ENCODE measurements around the gene ITPRID2. TPM values are rescaled to one million over a fixed set of nuclear protein-coding genes. Genes with fewer than 3 reads are reported as not detected.

ITPRID2 gene
- total RNA-seq, result 100 to 1,000 TPM in 1 of 8 experiments, 10 to 100 TPM in 7; 27.2 to 113 (median 35.9) TPM

- ATAC-seq (replicated peaks in 6 of 8), result peak; percentile 87 to 93 (median 91)
- 0 to 39% (median 13%) methylated on average over 2 to 9 of the region's 58 CpGs; no CpG with 5 or more reads in 1 of the 10 experiments for WGBS, 10 experiments
- Histone ChIP-seq H3K4me3 (peak within 1 kb of the TSS; percentile 67 to 88 (median 78)), H3K27ac (peak within 1 kb of the TSS; percentile 77 to 86), H3K4me1 (replicated peaks in 1 of 2) (peaks cover 0 to 13% of the 10 kb centered on the region in 2 donors)
- in situ Hi-C loops (cut with MboI; ENCODE audit: low pct_unique_long_range_greater_than_20kb in 2 of 9, low sequenced_read_pairs in 9 of 9, unreplicated experiment in 9 of 9), result loop anchor here in 2 of 9 experiments (10.0 to 25.0 kb wide), 2 partner anchors 129 to 137 kb away; no protein-coding TSS in a partner anchor
These were observed at the start of gene ITPRID2 for GRCh38 chr2:181891258-181891965. ITPRID2 (plus strand) TSS chr2:181891730; CDS start chr2:181892067, 337 bp downstream.

- WGBS, 10 experiments, result 81 to 100% (median 100%) methylated on average over 1 of the region's 1 CpG
- Histone ChIP-seq H3K4me3 (no peak overlapping the region), H3K4me1 (replicated peaks in 1 of 2) (no peaks in the 10 kb centered on the region), H3K27ac (no peak overlapping the region)
- peak in 1 of 8 experiments; percentile 21 for ATAC-seq (replicated peaks in 6 of 8)
- in situ Hi-C loops (cut with MboI; ENCODE audit: low pct_unique_long_range_greater_than_20kb in 2 of 9, low sequenced_read_pairs in 9 of 9, unreplicated experiment in 9 of 9), result no loop called here
These were observed 46.8 kb upstream of the ITPRID2 start for GRCh38 chr2:181844551-181845290.

GRCh38 chr2:181846399-181847197, 44.9 kb upstream of the ITPRID2 start:
- H3K4me1 ChIP-seq (replicated peaks in 1 of 2), result no peaks in the 10 kb centered on the region
- H3K4me3 ChIP-seq, result no peak overlapping the region
- no peak overlapping the region for H3K27ac ChIP-seq
- 62 to 100% (median 74%) methylated on average over 2 to 4 of the region's 4 CpGs for WGBS, 10 experiments
- no peak for ATAC-seq (replicated peaks in 6 of 8)
- in situ Hi-C loops (cut with MboI; ENCODE audit: low pct_unique_long_range_greater_than_20kb in 2 of 9, low sequenced_read_pairs in 9 of 9, unreplicated experiment in 9 of 9), result no loop called here

GRCh38 chr2:181847198-181847556, 44.4 kb upstream of the ITPRID2 start:
- no peak for ATAC-seq (replicated peaks in 6 of 8)
- in situ Hi-C loops (cut with MboI; ENCODE audit: low pct_unique_long_range_greater_than_20kb in 2 of 9, low sequenced_read_pairs in 9 of 9, unreplicated experiment in 9 of 9), result no loop called here

GRCh38 chr2:181847702-181848101, 43.8 kb upstream of the ITPRID2 start:
- in situ Hi-C loops (cut with MboI; ENCODE audit: low pct_unique_long_range_greater_than_20kb in 2 of 9, low sequenced_read_pairs in 9 of 9, unreplicated experiment in 9 of 9), result no loop called here
- H3K4me3 ChIP-seq, result no peak overlapping the region
- no peak overlapping the region for H3K27ac ChIP-seq

More at GRCh38 chr2:181847198-181847556, 44.4 kb upstream of the ITPRID2 start:
- Histone ChIP-seq H3K27ac (no peak overlapping the region), H3K4me1 (replicated peaks in 1 of 2) (no peaks in the 10 kb centered on the region), H3K4me3 (no peak overlapping the region)

GRCh38 chr2:181848261-181848886, 43.2 kb upstream of the ITPRID2 start:
- Histone ChIP-seq H3K4me3 (no peak overlapping the region), H3K4me1 (replicated peaks in 1 of 2) (no peaks in the 10 kb centered on the region), H3K27ac (no peak overlapping the region)
- ATAC-seq (replicated peaks in 6 of 8), result no peak
- WGBS, 10 experiments, result 42 to 78% (median 57%) methylated on average over 2 to 3 of the region's 3 CpGs; no CpG with 5 or more reads in 1 of the 10 experiments
- in situ Hi-C loops (cut with MboI; ENCODE audit: low pct_unique_long_range_greater_than_20kb in 2 of 9, low sequenced_read_pairs in 9 of 9, unreplicated experiment in 9 of 9), result no loop called here

More at GRCh38 chr2:181847702-181848101, 43.8 kb upstream of the ITPRID2 start:
- 15 to 72% (median 44%) methylated on average over 1 to 2 of the region's 2 CpGs; no CpG with 5 or more reads in 3 of the 10 experiments for WGBS, 10 experiments
- no peaks in the 10 kb centered on the region for H3K4me1 ChIP-seq (replicated peaks in 1 of 2)
- ATAC-seq (replicated peaks in 6 of 8), result no peak

- Histone ChIP-seq H3K27ac (no peak overlapping the region), H3K4me3 (no peak overlapping the region), H3K4me1 (replicated peaks in 1 of 2) (no peaks in the 10 kb centered on the region)
- WGBS, 10 experiments, result 80 to 100% (median 93%) methylated on average over 1 of the region's 1 CpG; no CpG with 5 or more reads in 6 of the 10 experiments
- ATAC-seq (replicated peaks in 6 of 8), result no peak
- in situ Hi-C loops (cut with MboI; ENCODE audit: low pct_unique_long_range_greater_than_20kb in 2 of 9, low sequenced_read_pairs in 9 of 9, unreplicated experiment in 9 of 9), result no loop called here
These were observed 41.9 kb upstream of the ITPRID2 start for GRCh38 chr2:181849601-181850000.

- no peak for ATAC-seq (replicated peaks in 6 of 8)
- Histone ChIP-seq H3K4me3 (no peak overlapping the region), H3K27ac (no peak overlapping the region), H3K4me1 (replicated peaks in 1 of 2) (no peaks in the 10 kb centered on the region)
- in situ Hi-C loops (cut with MboI; ENCODE audit: low pct_unique_long_range_greater_than_20kb in 2 of 9, low sequenced_read_pairs in 9 of 9, unreplicated experiment in 9 of 9), result no loop called here
These were observed 40.5 kb upstream of the ITPRID2 start for GRCh38 chr2:181850936-181851560.

- H3K4me3 ChIP-seq, result no peak overlapping the region
- in situ Hi-C loops (cut with MboI; ENCODE audit: low pct_unique_long_range_greater_than_20kb in 2 of 9, low sequenced_read_pairs in 9 of 9, unreplicated experiment in 9 of 9), result no loop called here
- no peaks in the 10 kb centered on the region for H3K4me1 ChIP-seq (replicated peaks in 1 of 2)
- ATAC-seq (replicated peaks in 6 of 8), result peak in 1 of 8 experiments; percentile 19
- no peak overlapping the region for H3K27ac ChIP-seq
These were observed 39.8 kb upstream of the ITPRID2 start for GRCh38 chr2:181851726-181852125.

- Histone ChIP-seq H3K4me1 (replicated peaks in 1 of 2) (no peaks in the 10 kb centered on the region), H3K27ac (no peak overlapping the region), H3K4me3 (no peak overlapping the region)
- ATAC-seq (replicated peaks in 6 of 8), result no peak
- in situ Hi-C loops (cut with MboI; ENCODE audit: low pct_unique_long_range_greater_than_20kb in 2 of 9, low sequenced_read_pairs in 9 of 9, unreplicated experiment in 9 of 9), result no loop called here
These were observed 37.8 kb upstream of the ITPRID2 start for GRCh38 chr2:181853696-181854095.

- in situ Hi-C loops (cut with MboI; ENCODE audit: low pct_unique_long_range_greater_than_20kb in 2 of 9, low sequenced_read_pairs in 9 of 9, unreplicated experiment in 9 of 9), result no loop called here
- 0 to 88% (median 71%) methylated on average over 1 of the region's 1 CpG; no CpG with 5 or more reads in 4 of the 10 experiments for WGBS, 10 experiments
- H3K27ac ChIP-seq, result no peak overlapping the region
- ATAC-seq (replicated peaks in 6 of 8), result peak in 3 of 8 experiments; percentile 42 to 60 (median 58)
- no peak overlapping the region for H3K4me3 ChIP-seq
- H3K4me1 ChIP-seq (replicated peaks in 1 of 2), result no peaks in the 10 kb centered on the region
These were observed 34.0 kb upstream of the ITPRID2 start for GRCh38 chr2:181857483-181857882.

- Histone ChIP-seq H3K4me1 (replicated peaks in 1 of 2) (no peaks in the 10 kb centered on the region), H3K4me3 (no peak overlapping the region), H3K27ac (no peak overlapping the region)
- WGBS, 10 experiments, result 50 to 100% (median 85%) methylated on average over 1 to 2 of the region's 2 CpGs
- in situ Hi-C loops (cut with MboI; ENCODE audit: low pct_unique_long_range_greater_than_20kb in 2 of 9, low sequenced_read_pairs in 9 of 9, unreplicated experiment in 9 of 9), result no loop called here
- no peak for ATAC-seq (replicated peaks in 6 of 8)
These were observed 32.9 kb upstream of the ITPRID2 start for GRCh38 chr2:181858600-181858999.

Data from motor neuron (in vitro differentiated cells).